ENCODE results near the gene SMLR1. TPM values are rescaled to one million over a fixed set of nuclear protein-coding genes. Genes with fewer than 3 reads are reported as not detected.

Gene SMLR1
- total RNA-seq, 1 donor from 2014 or later, result not detected

GRCh38 chr6:130869681-130870080 lies 42.5 kb downstream of the SMLR1 start:
- TF ChIP-seq, protein P1, sequence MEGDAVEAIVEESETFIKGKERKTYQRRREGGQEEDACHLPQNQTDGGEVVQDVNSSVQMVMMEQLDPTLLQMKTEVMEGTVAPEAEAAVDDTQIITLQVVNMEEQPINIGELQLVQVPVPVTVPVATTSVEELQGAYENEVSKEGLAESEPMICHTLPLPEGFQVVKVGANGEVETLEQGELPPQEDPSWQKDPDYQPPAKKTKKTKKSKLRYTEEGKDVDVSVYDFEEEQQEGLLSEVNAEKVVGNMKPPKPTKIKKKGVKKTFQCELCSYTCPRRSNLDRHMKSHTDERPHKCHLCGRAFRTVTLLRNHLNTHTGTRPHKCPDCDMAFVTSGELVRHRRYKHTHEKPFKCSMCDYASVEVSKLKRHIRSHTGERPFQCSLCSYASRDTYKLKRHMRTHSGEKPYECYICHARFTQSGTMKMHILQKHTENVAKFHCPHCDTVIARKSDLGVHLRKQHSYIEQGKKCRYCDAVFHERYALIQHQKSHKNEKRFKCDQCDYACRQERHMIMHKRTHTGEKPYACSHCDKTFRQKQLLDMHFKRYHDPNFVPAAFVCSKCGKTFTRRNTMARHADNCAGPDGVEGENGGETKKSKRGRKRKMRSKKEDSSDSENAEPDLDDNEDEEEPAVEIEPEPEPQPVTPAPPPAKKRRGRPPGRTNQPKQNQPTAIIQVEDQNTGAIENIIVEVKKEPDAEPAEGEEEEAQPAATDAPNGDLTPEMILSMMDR (IDR thresholded peaks at IDR 0.05), result no peak

GRCh38 chr6:130870179-130870880 lies 43.1 kb downstream of the SMLR1 start:
- H3K4me1 Mint-ChIP-seq (ENCODE audit: unreplicated experiment), result peaks cover 23% of the 10 kb centered on the region
- no peak overlapping the region for H3K27ac Mint-ChIP-seq (ENCODE audit: unreplicated experiment)
- no peaks in the 10 kb centered on the region for H3K27me3 Mint-ChIP-seq (ENCODE audit: unreplicated experiment)
- H3K4me3 Mint-ChIP-seq (ENCODE audit: unreplicated experiment), result no peak overlapping the region
- TF ChIP-seq, protein P1 (IDR thresholded peaks at IDR 0.05), result no peak
- H3K36me3 Mint-ChIP-seq (ENCODE audit: unreplicated experiment), result peaks cover 8% of the 10 kb centered on the region
- no peaks in the 10 kb centered on the region for H3K9me3 Mint-ChIP-seq (ENCODE audit: unreplicated experiment)
- DNase-seq (ENCODE audit: extremely low spot score, unreplicated experiment), result no peak

More at GRCh38 chr6:130869681-130870080, 42.5 kb downstream of the SMLR1 start:
- peaks cover 23% of the 10 kb centered on the region for H3K4me1 Mint-ChIP-seq (ENCODE audit: unreplicated experiment)
- no peak for DNase-seq (ENCODE audit: extremely low spot score, unreplicated experiment)
- H3K27me3 Mint-ChIP-seq (ENCODE audit: unreplicated experiment), result no peaks in the 10 kb centered on the region
- no peaks in the 10 kb centered on the region for H3K9me3 Mint-ChIP-seq (ENCODE audit: unreplicated experiment)
- H3K27ac Mint-ChIP-seq (ENCODE audit: unreplicated experiment), result no peak overlapping the region
- H3K36me3 Mint-ChIP-seq (ENCODE audit: unreplicated experiment), result peaks cover 8% of the 10 kb centered on the region
- no peak overlapping the region for H3K4me3 Mint-ChIP-seq (ENCODE audit: unreplicated experiment)

GRCh38 chr6:130872250-130873095 lies 45.3 kb downstream of the SMLR1 start:
- TF ChIP-seq, protein P1 (IDR thresholded peaks at IDR 0.05), result peak; percentile 95
- Mint-ChIP-seq H3K9me3 (ENCODE audit: unreplicated experiment) (no peaks in the 10 kb centered on the region), H3K4me1 (ENCODE audit: unreplicated experiment) (peaks cover 23% of the 10 kb centered on the region), H3K27me3 (ENCODE audit: unreplicated experiment) (no peaks in the 10 kb centered on the region), H3K36me3 (ENCODE audit: unreplicated experiment) (peaks cover 8% of the 10 kb centered on the region), H3K4me3 (ENCODE audit: unreplicated experiment) (no peak overlapping the region), H3K27ac (ENCODE audit: unreplicated experiment) (no peak overlapping the region)
- DNase-seq (ENCODE audit: extremely low spot score, unreplicated experiment), result no peak

DNA sequence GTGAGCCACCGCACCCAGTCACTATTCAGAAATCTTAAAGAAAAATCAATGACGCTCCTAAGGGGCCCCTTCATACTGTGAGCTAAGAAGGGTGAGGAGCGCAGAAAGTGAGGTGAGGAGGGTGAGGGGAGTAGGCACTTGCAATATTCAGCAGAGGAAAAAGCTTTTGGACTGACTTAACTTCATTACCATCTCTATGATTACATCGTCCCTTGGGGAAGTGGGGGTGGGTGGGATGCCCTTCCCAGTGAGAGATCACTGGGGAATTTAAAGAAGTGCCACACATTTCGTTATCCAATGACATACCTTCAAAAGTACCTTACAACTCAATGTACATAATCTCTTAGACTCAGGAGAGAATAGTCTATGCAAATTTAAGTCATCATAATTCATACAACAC lies 46.5 kb downstream of the SMLR1 start:
- Mint-ChIP-seq H3K4me1 (ENCODE audit: unreplicated experiment) (peaks cover 14% of the 10 kb centered on the region), H3K27ac (ENCODE audit: unreplicated experiment) (no peak overlapping the region), H3K9me3 (ENCODE audit: unreplicated experiment) (no peaks in the 10 kb centered on the region), H3K27me3 (ENCODE audit: unreplicated experiment) (no peaks in the 10 kb centered on the region), H3K36me3 (ENCODE audit: unreplicated experiment) (peaks cover 8% of the 10 kb centered on the region), H3K4me3 (ENCODE audit: unreplicated experiment) (no peak overlapping the region)
- no peak for DNase-seq (ENCODE audit: extremely low spot score, unreplicated experiment)
- TF ChIP-seq, protein P1 (IDR thresholded peaks at IDR 0.05), result no peak

DNA sequence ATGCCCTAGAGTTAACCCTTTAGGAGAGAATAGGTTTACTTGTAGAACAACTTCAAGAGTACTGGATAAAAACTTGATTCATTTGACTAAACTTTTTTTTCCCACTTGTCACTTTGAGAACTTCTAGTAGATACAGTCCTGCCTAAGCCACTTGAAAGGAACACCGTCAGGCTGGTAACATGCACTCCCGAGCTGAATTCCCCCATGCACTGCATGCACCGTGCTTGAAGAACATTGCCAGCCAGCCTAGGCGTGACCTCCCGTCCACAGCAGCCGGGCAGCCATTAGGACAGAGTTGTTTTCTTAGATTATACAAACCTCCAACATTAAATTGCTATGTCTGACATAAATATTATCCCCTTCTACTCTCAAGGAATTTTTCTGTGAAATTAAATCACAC lies 52.6 kb downstream of the SMLR1 start:
- no peak overlapping the region for H3K27ac Mint-ChIP-seq (ENCODE audit: unreplicated experiment)
- TF ChIP-seq, protein P1 (IDR thresholded peaks at IDR 0.05), result no peak
- no peaks in the 10 kb centered on the region for H3K4me1 Mint-ChIP-seq (ENCODE audit: unreplicated experiment)
- no peak overlapping the region for H3K4me3 Mint-ChIP-seq (ENCODE audit: unreplicated experiment)
- H3K9me3 Mint-ChIP-seq (ENCODE audit: unreplicated experiment), result no peaks in the 10 kb centered on the region
- no peak for DNase-seq (ENCODE audit: extremely low spot score, unreplicated experiment)
- H3K36me3 Mint-ChIP-seq (ENCODE audit: unreplicated experiment), result peaks cover 3% of the 10 kb centered on the region
- no peaks in the 10 kb centered on the region for H3K27me3 Mint-ChIP-seq (ENCODE audit: unreplicated experiment)

Data from osteocyte (in vitro differentiated cells).